ENCODE results near the gene OR2G6. TPM values are rescaled to one million over a fixed set of nuclear protein-coding genes. Genes with fewer than 3 reads are reported as not detected.

Gene OR2G6
- polyA plus RNA-seq, 1 donor (not counting 4 experiments of a cell fraction or from before 2014, with no cell fraction given): not detected

GRCh38 chr1:248576260-248576980 lies 68.5 kb downstream of the OR2G6 start:
- H3K4me2 ChIP-seq (ENCODE audit: control insufficient read depth, extremely low read depth, insufficient read depth, low read depth, low read length): no peak overlapping the region
- H3K27ac ChIP-seq (ENCODE audit: control insufficient read depth, insufficient read depth, low read length): no peak overlapping the region
- no peaks in the 10 kb centered on the region for H3K79me2 ChIP-seq (ENCODE audit: control insufficient read depth, insufficient read depth, low read length)
- H3K27me3 ChIP-seq (ENCODE audit: control insufficient read depth, extremely low read depth, insufficient read depth, low read length): no peaks in the 10 kb centered on the region
- no peak overlapping the region for H3K4me3 ChIP-seq (ENCODE audit: control insufficient read depth in 2 of 3, extremely low read depth in 1 of 3, insufficient read depth in 2 of 3, low read depth in 1 of 3, low read length in 3 of 3)
- H2AFZ ChIP-seq (ENCODE audit: control insufficient read depth, low read length): no peak overlapping the region
- FAIRE-seq: no peak
- no peaks in the 10 kb centered on the region for H3K36me3 ChIP-seq (ENCODE audit: control insufficient read depth in 2 of 2, extremely low read depth in 1 of 2, insufficient read depth in 2 of 2, low read length in 2 of 2)
- H4K20me1 ChIP-seq (ENCODE audit: control insufficient read depth, extremely low read depth, insufficient read depth, low read length): no peaks in the 10 kb centered on the region
- no peak for TF ChIP-seq CTCF (optimal IDR thresholded peaks at IDR 0.05 in 1 of 3, IDR thresholded peaks at IDR 0.05 in 1 of 3, conservative IDR thresholded peaks at IDR 0.05 in 1 of 3; ENCODE audit: extremely low read depth in 1 of 3, insufficient read depth in 2 of 3, low read length in 3 of 3)
- H3K9me3 ChIP-seq (ENCODE audit: control insufficient read depth, low read depth, low read length): no peaks in the 10 kb centered on the region
- dilution Hi-C loops (cut with MboI; ENCODE audit: extremely low pct_ligation_motif_present, low sequenced_read_pairs): no loop called here
- no peak overlapping the region for H3K9ac ChIP-seq (ENCODE audit: control insufficient read depth, extremely low read depth, insufficient read depth, low read length)
- no peaks in the 10 kb centered on the region for H3K4me1 ChIP-seq (ENCODE audit: control insufficient read depth, extremely low read depth, insufficient read depth, low read length)
- no peaks in the 10 kb centered on the region for H3K9me1 ChIP-seq (ENCODE audit: control insufficient read depth, extremely low read depth, insufficient read depth, low read length)
- no peak for DNase-seq (ENCODE audit: low read depth, low spot score)

Other genes with a start within 250 kb of the OR2G6 start
- gene OR2T33, start 230.1 kb upstream of the OR2G6 start, polyA plus RNA-seq: not detected in 3 replicates
- gene OR2T12, start 204.6 kb upstream of the OR2G6 start, polyA plus RNA-seq: not detected in 3 replicates
- not detected in 3 replicates for gene OR2M7, start 183.5 kb upstream of the OR2G6 start, polyA plus RNA-seq
- not detected in 3 replicates for gene OR14C36, start 159.3 kb upstream of the OR2G6 start, polyA plus RNA-seq
- gene OR2T4, start 146.4 kb upstream of the OR2G6 start, polyA plus RNA-seq: not detected in 3 replicates
- gene OR2T6, start 132.3 kb upstream of the OR2G6 start, polyA plus RNA-seq: not detected in 3 replicates
- not detected in 3 replicates for gene OR2T1, start 105.0 kb upstream of the OR2G6 start, polyA plus RNA-seq
- not detected in 3 replicates for gene OR2T2, start 62.4 kb upstream of the OR2G6 start, polyA plus RNA-seq
- not detected in 3 replicates for gene OR2T3, start 34.7 kb upstream of the OR2G6 start, polyA plus RNA-seq
- not detected in 3 replicates for gene OR2T5, start 19.5 kb upstream of the OR2G6 start, polyA plus RNA-seq
- gene OR2T29, start 54.7 kb downstream of the OR2G6 start, polyA plus RNA-seq: not detected in 3 replicates
- gene OR2T34, start 66.7 kb downstream of the OR2G6 start, polyA plus RNA-seq: not detected in 3 replicates
- gene OR2T10, start 89.6 kb downstream of the OR2G6 start, polyA plus RNA-seq: not detected in 3 replicates
- not detected in 3 replicates for gene OR2T11, start 127.0 kb downstream of the OR2G6 start, polyA plus RNA-seq
- not detected in 3 replicates for gene OR2T35, start 137.2 kb downstream of the OR2G6 start, polyA plus RNA-seq
- gene OR2T27, start 147.5 kb downstream of the OR2G6 start, polyA plus RNA-seq: not detected in 3 replicates
- gene OR14I1, start 194.7 kb downstream of the OR2G6 start, polyA plus RNA-seq: not detected in 3 replicates
- gene LYPD8, start 247.7 kb downstream of the OR2G6 start, polyA plus RNA-seq: not detected in 3 replicates

Measured in keratinocyte (primary cell).